IMR-90 (cell line): Measurements from ENCODE around the gene SNRPF.

Experiments
- BHLHE40 ChIP-seq: fragments of 150-350 bp; IDR thresholded peaks from 2 replicates; pipeline ENCODE4 v1.6.1; 2016; ENCODE audit warnings: mild to moderate bottlenecking, low read depth, low read length
- CEBPB ChIP-seq: IDR thresholded peaks from 2 replicates; pipeline ENCODE4 v1.6.1; 2012; ENCODE audit warnings: low read depth, low read length, improper control_type of control experiment
- CTCF ChIP-seq: conservative IDR thresholded peaks from 2 replicates; pipeline ENCODE4 v1.5.1; 2012; ENCODE audit warnings: mild to moderate bottlenecking, low read depth, low read length, improper control_type of control experiment
- ELK1 ChIP-seq: fragments of 150-350 bp; IDR thresholded peaks from 2 replicates; pipeline ENCODE4 v1.6.1; 2016; ENCODE audit warnings: low read depth, mild to moderate bottlenecking, low read length, moderate library complexity, borderline replicate concordance
- MXI1 ChIP-seq: IDR thresholded peaks from 2 replicates; pipeline ENCODE4 v1.6.1; 2012; ENCODE audit warnings: low read depth, mild to moderate bottlenecking, low read length, moderate library complexity, borderline replicate concordance
- POLR2A ChIP-seq: IDR thresholded peaks from 2 replicates; pipeline ENCODE4 v1.6.1; 2012; ENCODE audit warnings: mild to moderate bottlenecking, low read depth, low read length
- RCOR1 ChIP-seq: IDR thresholded peaks from 2 replicates; pipeline ENCODE4 v1.6.1; 2012; ENCODE audit warnings: mild to moderate bottlenecking, low read length, improper control_type of control experiment; ENCODE audit not compliant: insufficient replicate concordance
- USF2 ChIP-seq: fragments of 150-350 bp; IDR thresholded peaks from 2 replicates; pipeline ENCODE4 v1.6.1; 2017; ENCODE audit warnings: mild to moderate bottlenecking, antibody characterized with exemption, low read length, low read depth

- TF ChIP-seq BHLHE40 (no peak), USF2 (no peak), ELK1 (no peak), CTCF (no peak), POLR2A (no peak), RCOR1 (no peak), CEBPB (no peak), MXI1 (no peak)
Observed at GRCh38 chr12:95851606-95852005, 7.1 kb upstream of the SNRPF start.
